GM10266 (cell line): ENCODE data around the gene HNRNPA2B1.

ENCODE experiments used
- DNase-seq: peaks from one replicate; pipeline ENCODE4 v3.0.0; 2012; ENCODE audit errors: extremely low spot score
- CTCF ChIP-seq: IDR thresholded peaks from 2 replicates; pipeline ENCODE4 v1.5.1; 2012; ENCODE audit warnings: mild to moderate bottlenecking, low read depth; ENCODE audit not compliant: control insufficient read depth, insufficient read depth; ENCODE audit errors: missing control alignments

The HNRNPA2B1 gene

GRCh38 chr7:26140380-26140779 is 60.2 kb downstream of the HNRNPA2B1 start:
- DNase-seq: no peak
- no peak for TF ChIP-seq CTCF
